Measurements from ENCODE around the gene ZNF750.

GRCh38 chr17:82825540-82826124 lies 14.2 kb downstream of the ZNF750 start:
- no peak for TF ChIP-seq CTCF (IDR thresholded peaks at IDR 0.05)
- TF ChIP-seq POLR2A (IDR thresholded peaks at IDR 0.05), result no peak
